Hepatocyte (in vitro differentiated cells): ENCODE data around the gene ASMT. TPM values are rescaled to one million over a fixed set of nuclear protein-coding genes. Genes with fewer than 3 reads are reported as not detected.
"Not testable (repeated sequence)": the region's sequence is repeated elsewhere in the genome, so short reads cannot be mapped to it uniquely, and the experiment has no call there.

Source experiments
- DNase-seq: peaks from one replicate; pipeline ENCODE4 v3.0.0-alpha.2; 2016; ENCODE audit warnings: low spot score
- H2AFZ ChIP-seq: fragments of 200-600 bp; sonication (generic); 2 replicates; pipeline ENCODE4 v1.6.0; 2016; ENCODE audit warnings: antibody characterized with exemption, mild to moderate bottlenecking
- H3K27ac ChIP-seq: fragments of 200-600 bp; sonication (generic); 2 replicates; pipeline ENCODE4 v1.5.1; 2016; ENCODE audit warnings: mild to moderate bottlenecking
- H3K27me3 ChIP-seq: fragments of 200-600 bp; sonication (generic); 2 replicates; pipeline ENCODE4 v1.6.1; 2016
- H3K36me3 ChIP-seq: fragments of 200-600 bp; sonication (generic); replicated peaks from 2 replicates; pipeline ENCODE4 v1.5.1; 2016; ENCODE audit warnings: low read depth; ENCODE audit not compliant: insufficient read depth
- H3K4me1 ChIP-seq: fragments of 200-600 bp; sonication (generic); 2 replicates; pipeline ENCODE4 v1.5.1; 2016; ENCODE audit warnings: mild to moderate bottlenecking, moderate library complexity; ENCODE audit not compliant: insufficient read depth
- H3K4me2 ChIP-seq: fragments of 200-600 bp; sonication (generic); 2 replicates; pipeline ENCODE4 v1.6.0; 2016
- H3K4me3 ChIP-seq: fragments of 200-600 bp; sonication (generic); 2 replicates; pipeline ENCODE4 v1.5.1; 2016; ENCODE audit warnings: mild to moderate bottlenecking
- H3K79me2 ChIP-seq: fragments of 200-600 bp; sonication (generic); 2 replicates; pipeline ENCODE4 v1.6.0; 2017; ENCODE audit warnings: mild to moderate bottlenecking
- H3K9me2 ChIP-seq: fragments of 200-600 bp; sonication (generic); replicated peaks from 2 replicates; pipeline ENCODE4 v1.6.0; 2017; ENCODE audit warnings: mild to moderate bottlenecking; ENCODE audit not compliant: insufficient read depth
- H3K9me3 ChIP-seq: fragments of 200-600 bp; sonication (generic); 2 replicates; pipeline ENCODE4 v1.5.1; 2016; ENCODE audit warnings: low read depth, mild to moderate bottlenecking
- H4K20me1 ChIP-seq: fragments of 200-600 bp; sonication (generic); 2 replicates; pipeline ENCODE4 v1.6.0; 2016; ENCODE audit warnings: mild to moderate bottlenecking; ENCODE audit not compliant: insufficient read depth, poor library complexity, severe bottlenecking
- EZH2 ChIP-seq: fragments of 200-600 bp; sonication (generic); IDR thresholded peaks from 2 replicates; pipeline ENCODE4 v1.6.1; 2016; ENCODE audit warnings: antibody characterized with exemption, mild to moderate bottlenecking, borderline replicate concordance
- EZH2phosphoT487 ChIP-seq: fragments of 200-600 bp; sonication (generic); IDR thresholded peaks from one replicate; pipeline ENCODE4 v1.6.1; 2018; ENCODE audit warnings: antibody characterized with exemption, mild to moderate bottlenecking, low read depth, moderate library complexity; ENCODE audit not compliant: unreplicated experiment, severe bottlenecking
- WGBS: methylation state at CpG from one replicate; pipeline ENCODE4 v1.1.6; 2016; ENCODE audit warnings: low lambda C conversion rate; ENCODE audit errors: missing lambda C conversion rate; 5-methylcytosine and 5-hydroxymethylcytosine counted together
- polyA plus RNA-seq: library from polyadenylated mRNA; unstranded; fragments of >200 nt; fragmentation: Nextera tagmentation; extraction: Ambion mirVana; gene quantifications from 2 replicates; pipeline ENCODE4 v1.2.1, GENCODE V29; 2016
- total RNA-seq: library from RNA; depleted of rRNA; stranded (reverse); fragments of >200 nt; gene quantifications from 2 replicates; pipeline ENCODE4 v1.2.3, GENCODE V29; 2014
- TF ChIP-seq, protein P1 (sequence below): fragments of 200-600 bp; sonication (generic); IDR thresholded peaks from 2 replicates; pipeline ENCODE4 v1.5.1; 2016; ENCODE audit warnings: antibody characterized with exemption, mild to moderate bottlenecking; ENCODE audit not compliant: poor library complexity

ASMT gene, protein sequence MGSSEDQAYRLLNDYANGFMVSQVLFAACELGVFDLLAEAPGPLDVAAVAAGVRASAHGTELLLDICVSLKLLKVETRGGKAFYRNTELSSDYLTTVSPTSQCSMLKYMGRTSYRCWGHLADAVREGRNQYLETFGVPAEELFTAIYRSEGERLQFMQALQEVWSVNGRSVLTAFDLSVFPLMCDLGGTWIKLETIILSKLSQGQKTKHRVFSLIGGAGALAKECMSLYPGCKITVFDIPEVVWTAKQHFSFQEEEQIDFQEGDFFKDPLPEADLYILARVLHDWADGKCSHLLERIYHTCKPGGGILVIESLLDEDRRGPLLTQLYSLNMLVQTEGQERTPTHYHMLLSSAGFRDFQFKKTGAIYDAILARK
- total RNA-seq, result not detected in 2 replicates
- not detected in 2 replicates for polyA plus RNA-seq

GRCh38 chrX:1614927-1615326 lies at the start of gene ASMT:
TSS of gene ASMT (plus strand) at chrX:1615059. CDS start at chrX:1615200, 141 bp downstream.
- H3K27me3 ChIP-seq, result no peaks in the 10 kb centered on the region
- H3K4me2 ChIP-seq, result no peak within 1 kb of the TSS
- H2AFZ ChIP-seq, result no peak within 1 kb of the TSS
- TF ChIP-seq, protein P1, sequence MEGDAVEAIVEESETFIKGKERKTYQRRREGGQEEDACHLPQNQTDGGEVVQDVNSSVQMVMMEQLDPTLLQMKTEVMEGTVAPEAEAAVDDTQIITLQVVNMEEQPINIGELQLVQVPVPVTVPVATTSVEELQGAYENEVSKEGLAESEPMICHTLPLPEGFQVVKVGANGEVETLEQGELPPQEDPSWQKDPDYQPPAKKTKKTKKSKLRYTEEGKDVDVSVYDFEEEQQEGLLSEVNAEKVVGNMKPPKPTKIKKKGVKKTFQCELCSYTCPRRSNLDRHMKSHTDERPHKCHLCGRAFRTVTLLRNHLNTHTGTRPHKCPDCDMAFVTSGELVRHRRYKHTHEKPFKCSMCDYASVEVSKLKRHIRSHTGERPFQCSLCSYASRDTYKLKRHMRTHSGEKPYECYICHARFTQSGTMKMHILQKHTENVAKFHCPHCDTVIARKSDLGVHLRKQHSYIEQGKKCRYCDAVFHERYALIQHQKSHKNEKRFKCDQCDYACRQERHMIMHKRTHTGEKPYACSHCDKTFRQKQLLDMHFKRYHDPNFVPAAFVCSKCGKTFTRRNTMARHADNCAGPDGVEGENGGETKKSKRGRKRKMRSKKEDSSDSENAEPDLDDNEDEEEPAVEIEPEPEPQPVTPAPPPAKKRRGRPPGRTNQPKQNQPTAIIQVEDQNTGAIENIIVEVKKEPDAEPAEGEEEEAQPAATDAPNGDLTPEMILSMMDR, result no peak
- no peak for TF ChIP-seq EZH2
- no peak for DNase-seq
- WGBS, result 81% methylated on average over 17 of the region's 17 CpGs
- no peaks in the 10 kb centered on the region for H3K9me2 ChIP-seq
- H3K4me3 ChIP-seq, result no peak within 1 kb of the TSS
- no peaks in the 10 kb centered on the region for H4K20me1 ChIP-seq
- H3K27ac ChIP-seq, result no peak within 1 kb of the TSS
- H3K79me2 ChIP-seq, result no peaks in the 10 kb centered on the region
- no peaks in the 10 kb centered on the region for H3K4me1 ChIP-seq
- H3K36me3 ChIP-seq, result no peaks in the 10 kb centered on the region
- no peaks in the 10 kb centered on the region for H3K9me3 ChIP-seq

DNA sequence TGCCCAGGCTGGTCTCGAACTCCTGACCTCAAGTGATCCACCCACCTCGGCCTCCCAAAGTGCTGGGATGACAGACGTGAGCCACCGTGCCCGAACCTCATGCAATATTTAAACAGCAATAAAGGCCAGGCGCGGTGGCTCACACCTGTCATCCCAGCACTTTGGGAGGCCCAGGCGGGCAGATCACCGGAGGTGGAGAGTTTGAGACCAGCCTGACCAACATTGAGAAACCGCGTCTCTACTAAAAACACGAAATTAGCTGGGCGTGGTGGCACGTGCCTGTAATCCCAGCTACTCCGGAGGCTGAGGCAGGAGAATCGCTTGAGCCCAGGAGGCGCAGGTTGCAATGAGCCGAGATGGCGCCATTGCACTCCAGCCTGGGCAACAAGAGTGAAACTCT lies 40.7 kb upstream of the ASMT start:
- H3K4me2 ChIP-seq, H3K4me3 ChIP-seq, H3K36me3 ChIP-seq, H3K27me3 ChIP-seq, H3K79me2 ChIP-seq, H3K9me3 ChIP-seq, H2AFZ ChIP-seq, DNase-seq, H3K27ac ChIP-seq, H4K20me1 ChIP-seq, H3K4me1 ChIP-seq, H3K9me2 ChIP-seq: not testable (repeated sequence)
- 94% methylated on average over 19 of the region's 19 CpGs for WGBS

- H3K27me3 ChIP-seq, result no peaks in the 10 kb centered on the region
- no peak overlapping the region for H2AFZ ChIP-seq
- H3K9me2 ChIP-seq, result no peaks in the 10 kb centered on the region
- 70% methylated on average over 6 of the region's 6 CpGs for WGBS
- no peaks in the 10 kb centered on the region for H3K79me2 ChIP-seq
- H4K20me1 ChIP-seq, result no peaks in the 10 kb centered on the region
- no peak overlapping the region for H3K4me3 ChIP-seq
- no peak overlapping the region for H3K27ac ChIP-seq
- no peaks in the 10 kb centered on the region for H3K36me3 ChIP-seq
- DNase-seq, result no peak
- TF ChIP-seq EZH2phosphoT487 (no peak), EZH2 (no peak)
- TF ChIP-seq, protein P1, result no peak
- H3K9me3 ChIP-seq, result no peaks in the 10 kb centered on the region
- H3K4me2 ChIP-seq, result no peak overlapping the region
- H3K4me1 ChIP-seq, result no peaks in the 10 kb centered on the region
These were observed 38.5 kb upstream of the ASMT start for GRCh38 chrX:1576201-1576992.

DNA sequence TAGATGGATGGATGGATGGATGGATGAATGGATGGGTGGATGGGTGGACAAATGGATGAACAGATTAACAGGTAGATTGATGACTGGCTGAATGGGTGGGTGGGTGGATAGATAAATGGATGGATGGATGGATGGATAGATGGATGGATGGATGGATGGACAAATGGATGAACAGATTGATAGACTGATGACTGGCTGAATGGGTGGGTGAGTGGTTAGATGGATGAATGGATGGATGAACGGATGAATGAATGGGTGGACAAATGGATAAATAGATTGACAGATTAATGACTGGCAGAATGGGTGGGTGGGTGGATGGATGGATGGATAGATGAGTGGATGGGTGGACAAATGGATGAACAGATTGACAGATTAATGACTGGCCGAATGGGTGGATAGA lies 37.0 kb upstream of the ASMT start:
- WGBS, result 53% methylated on average over 2 of the region's 2 CpGs
- Histone ChIP-seq H2AFZ (no peak overlapping the region), H3K36me3 (no peaks in the 10 kb centered on the region), H3K9me2 (no peaks in the 10 kb centered on the region), H3K4me2 (no peak overlapping the region), H3K9me3 (no peaks in the 10 kb centered on the region), H4K20me1 (no peaks in the 10 kb centered on the region), H3K27ac (no peak overlapping the region), H3K79me2 (no peaks in the 10 kb centered on the region), H3K27me3 (no peaks in the 10 kb centered on the region), H3K4me3 (no peak overlapping the region), H3K4me1 (no peaks in the 10 kb centered on the region)
- TF ChIP-seq, protein P1, result no peak
- TF ChIP-seq EZH2 (no peak), EZH2phosphoT487 (no peak)
- no peak for DNase-seq
